ENCODE measurements around the gene ANTXRL. TPM values are rescaled to one million over a fixed set of nuclear protein-coding genes. Genes with fewer than 3 reads are reported as not detected.
A peak's percentile ranks its signal among the peaks of the same experiment; 100 is the strongest.

Gene ANTXRL
- total RNA-seq, 3 donors from 2014 or later: not detected

- TF ChIP-seq CTCF (IDR thresholded peaks at IDR 0.05): no peak
- intact Hi-C loops (cut with DNase I, micrococcal nuclease): loop anchor here in 1 of 2 donors (10.0 kb wide), 1 partner anchor 180 kb away; no protein-coding TSS in a partner anchor
- peak; percentile 93 for ATAC-seq
Observed at GRCh38 chr10:46284286-46285229, 2.2 kb upstream of the ANTXRL start.

GRCh38 chr10:46285300-46285699, 1.5 kb upstream of the ANTXRL start:
- Histone ChIP-seq H3K36me3 (ENCODE audit: low read depth) (no peaks in the 10 kb centered on the region), H3K4me1 (ENCODE audit: low read depth) (peaks cover 5% of the 10 kb centered on the region), H3K9me3 (no peaks in the 10 kb centered on the region), H3K4me3 (no peak overlapping the region)
- ATAC-seq (no peak), DNase-seq (no peak)
- intact Hi-C loops (cut with DNase I, micrococcal nuclease): loop anchor here in 1 of 2 donors (10.0 kb wide), 1 partner anchor 180 kb away; no protein-coding TSS in a partner anchor
- TF ChIP-seq CTCF (IDR thresholded peaks at IDR 0.05): no peak

More at GRCh38 chr10:46284286-46285229, 2.2 kb upstream of the ANTXRL start:
- Histone ChIP-seq H3K36me3 (ENCODE audit: low read depth) (no peaks in the 10 kb centered on the region), H3K4me3 (peak overlapping the region; percentile 50), H3K4me1 (ENCODE audit: low read depth) (peaks cover 5% of the 10 kb centered on the region), H3K9me3 (no peaks in the 10 kb centered on the region)
- DNase-seq: peak; percentile 93 to 96 (median 94)

- no peak for DNase-seq
Observed at GRCh38 chr10:46285966-46286620, 704 bp upstream of the ANTXRL start.

GRCh38 chr10:46287846-46288477, 1.2 kb downstream of the ANTXRL start:
- Histone ChIP-seq H3K4me1 (ENCODE audit: low read depth) (peaks cover 8% of the 10 kb centered on the region), H3K9me3 (no peaks in the 10 kb centered on the region), H3K36me3 (ENCODE audit: low read depth) (no peaks in the 10 kb centered on the region), H3K4me3 (no peak overlapping the region)
- no peak for TF ChIP-seq CTCF (IDR thresholded peaks at IDR 0.05)
- ATAC-seq (no peak), DNase-seq (peak in 1 of 3 donors; percentile 9)
- intact Hi-C loops (cut with DNase I, micrococcal nuclease): loop anchor here in 1 of 2 donors (10.0 kb wide), 1 partner anchor 183 kb away; no protein-coding TSS in a partner anchor

More at GRCh38 chr10:46285966-46286620, 704 bp upstream of the ANTXRL start:
- ATAC-seq: no peak
- Histone ChIP-seq H3K4me3 (no peak overlapping the region), H3K9me3 (no peaks in the 10 kb centered on the region), H3K4me1 (ENCODE audit: low read depth) (peaks cover 5% of the 10 kb centered on the region), H3K36me3 (ENCODE audit: low read depth) (no peaks in the 10 kb centered on the region)
- intact Hi-C loops (cut with DNase I, micrococcal nuclease): loop anchor here in 1 of 2 donors (10.0 kb wide), 1 partner anchor 181 kb away; no protein-coding TSS in a partner anchor
- no peak for TF ChIP-seq CTCF (IDR thresholded peaks at IDR 0.05)

GRCh38 chr10:46288601-46289206, 1.9 kb downstream of the ANTXRL start:
- no peaks in the 10 kb centered on the region for H3K36me3 ChIP-seq (ENCODE audit: low read depth)
- peaks cover 8% of the 10 kb centered on the region for H3K4me1 ChIP-seq (ENCODE audit: low read depth)
- ATAC-seq (no peak), DNase-seq (no peak)
- no peak for TF ChIP-seq CTCF (IDR thresholded peaks at IDR 0.05)
- no peak overlapping the region for H3K4me3 ChIP-seq
- intact Hi-C loops (cut with DNase I, micrococcal nuclease): loop anchor here in 1 of 2 donors (10.0 kb wide), 1 partner anchor 184 kb away; no protein-coding TSS in a partner anchor
- H3K9me3 ChIP-seq: no peaks in the 10 kb centered on the region

All from mucosa of descending colon (tissue), 3 donors.